HG02763 (cell line): Measurements from ENCODE around the gene LRRC10B.

Source experiments
- ATAC-seq: cut with Tn5 transposase; IDR thresholded peaks from one replicate; pipeline ENCODE4 v1.9.1; 2021; ENCODE audit warnings: mild to moderate bottlenecking, moderate library complexity; ENCODE audit not compliant: unreplicated experiment

Gene LRRC10B

DNA sequence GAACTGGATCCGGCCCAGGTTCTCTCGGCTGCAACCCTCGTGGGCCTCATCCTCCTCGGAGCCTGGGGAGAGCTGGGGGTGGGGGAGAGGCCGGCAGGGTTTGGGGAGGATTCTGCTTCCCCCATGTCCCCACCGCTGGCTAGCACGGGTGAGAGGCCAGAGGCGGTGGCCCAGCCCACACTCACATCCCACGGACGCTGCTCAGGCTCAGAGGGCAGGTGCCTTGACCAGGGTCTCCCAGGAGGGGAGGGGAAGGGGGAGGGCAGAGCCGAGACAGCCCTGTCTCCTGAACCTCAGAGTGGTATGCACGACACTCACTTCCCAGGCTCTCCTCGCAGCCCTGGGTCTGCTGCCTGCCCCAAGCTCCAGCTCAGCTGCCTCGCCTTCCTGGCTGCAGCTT is 19.6 kb downstream of the LRRC10B start:
- ATAC-seq = no peak

DNA sequence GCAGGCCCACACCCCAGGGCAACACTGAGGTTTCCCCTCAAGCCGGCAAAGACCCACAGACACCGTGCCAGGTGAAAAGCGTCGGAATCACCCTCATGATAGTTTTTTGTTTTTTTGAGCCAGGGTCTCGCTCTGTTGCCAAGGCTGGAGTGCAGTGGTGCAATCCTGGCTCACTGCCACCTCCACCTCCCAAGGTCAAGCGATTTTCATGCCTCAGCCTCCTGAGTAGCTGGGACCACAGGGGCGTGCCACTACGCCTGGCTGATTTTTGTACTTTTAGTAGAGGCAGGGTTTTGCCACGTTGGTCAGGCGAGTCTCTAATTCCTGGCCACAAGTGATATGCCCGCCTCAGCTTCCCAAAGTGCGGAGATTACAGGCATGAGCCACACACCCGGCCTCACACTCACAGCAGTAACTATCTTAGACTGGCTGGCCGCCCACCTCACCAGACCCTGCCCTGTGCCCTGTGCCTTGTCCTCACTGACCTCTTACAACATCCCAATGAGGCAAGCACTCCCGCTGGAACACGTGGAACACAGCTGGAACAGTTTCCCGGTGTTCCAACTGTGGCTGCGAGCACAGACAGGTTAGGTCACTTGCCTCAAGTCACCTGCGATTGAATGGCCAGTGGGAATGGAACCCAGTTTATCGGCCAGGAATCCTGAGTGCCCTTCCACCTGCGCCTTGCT is 21.1 kb downstream of the LRRC10B start:
- ATAC-seq = no peak

DNA sequence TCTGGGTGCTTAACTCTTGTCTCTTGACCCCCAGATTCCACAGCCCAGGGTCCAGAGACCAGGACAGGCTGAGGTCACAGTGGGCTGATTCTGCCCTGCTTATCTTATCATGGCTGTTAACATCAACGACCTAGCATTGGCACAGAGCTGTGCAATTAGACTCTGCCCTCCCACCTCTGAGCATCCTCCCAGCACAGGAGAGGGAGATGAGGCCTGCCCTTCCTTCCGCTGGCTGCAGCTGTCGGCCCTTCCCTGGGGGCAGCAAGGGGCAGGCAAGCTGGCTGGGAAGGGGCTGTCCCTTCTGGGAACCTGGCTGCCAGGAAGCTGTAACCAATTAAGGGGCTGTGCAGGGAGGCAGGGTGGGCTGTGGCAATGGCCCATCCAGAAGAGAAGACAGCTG is 22.5 kb downstream of the LRRC10B start:
- ATAC-seq = no peak

GRCh38 chr11:61532134-61533038 is 23.8 kb downstream of the LRRC10B start:
- no peak for ATAC-seq

DNA sequence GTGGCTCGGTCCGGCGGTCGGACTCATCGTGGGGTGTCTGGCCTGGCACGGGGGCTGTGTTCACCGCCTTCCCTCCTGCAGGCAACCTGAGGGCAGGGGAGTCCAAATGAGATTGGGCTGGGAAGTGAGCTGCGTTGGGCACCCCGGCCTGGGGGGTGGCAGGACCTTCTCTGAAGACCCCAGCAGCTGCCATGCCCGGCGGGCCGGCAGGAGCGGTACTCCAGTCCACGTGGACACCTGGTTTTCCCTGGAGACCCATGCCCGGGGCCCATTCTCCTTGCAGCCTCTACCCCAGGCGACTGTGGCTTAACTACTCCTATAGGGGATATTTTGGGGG is 24.5 kb downstream of the LRRC10B start:
- no peak for ATAC-seq

DNA sequence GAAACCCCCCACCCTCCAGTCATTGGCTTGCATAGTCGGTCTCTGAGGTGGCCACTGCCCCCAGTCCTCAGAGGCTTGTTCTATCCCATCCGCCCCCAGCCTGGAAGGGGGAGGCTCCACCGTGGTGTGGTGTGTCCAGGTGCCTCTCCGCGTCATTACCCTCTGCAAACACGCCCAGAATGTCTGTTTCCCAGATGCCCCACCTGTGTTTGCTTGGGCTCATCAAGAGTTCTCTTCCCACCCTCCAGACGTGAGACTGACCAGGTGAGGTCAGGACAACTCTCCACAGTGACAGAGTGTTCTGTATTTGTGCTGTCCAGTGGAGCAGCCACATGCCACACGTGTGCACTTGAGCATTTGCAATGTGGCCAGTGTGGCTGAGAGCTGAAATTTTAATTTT is 24.9 kb downstream of the LRRC10B start:
- no peak for ATAC-seq

- ATAC-seq = no peak
Measured at GRCh38 chr11:61534025-61534932, 25.7 kb downstream of the LRRC10B start.

DNA sequence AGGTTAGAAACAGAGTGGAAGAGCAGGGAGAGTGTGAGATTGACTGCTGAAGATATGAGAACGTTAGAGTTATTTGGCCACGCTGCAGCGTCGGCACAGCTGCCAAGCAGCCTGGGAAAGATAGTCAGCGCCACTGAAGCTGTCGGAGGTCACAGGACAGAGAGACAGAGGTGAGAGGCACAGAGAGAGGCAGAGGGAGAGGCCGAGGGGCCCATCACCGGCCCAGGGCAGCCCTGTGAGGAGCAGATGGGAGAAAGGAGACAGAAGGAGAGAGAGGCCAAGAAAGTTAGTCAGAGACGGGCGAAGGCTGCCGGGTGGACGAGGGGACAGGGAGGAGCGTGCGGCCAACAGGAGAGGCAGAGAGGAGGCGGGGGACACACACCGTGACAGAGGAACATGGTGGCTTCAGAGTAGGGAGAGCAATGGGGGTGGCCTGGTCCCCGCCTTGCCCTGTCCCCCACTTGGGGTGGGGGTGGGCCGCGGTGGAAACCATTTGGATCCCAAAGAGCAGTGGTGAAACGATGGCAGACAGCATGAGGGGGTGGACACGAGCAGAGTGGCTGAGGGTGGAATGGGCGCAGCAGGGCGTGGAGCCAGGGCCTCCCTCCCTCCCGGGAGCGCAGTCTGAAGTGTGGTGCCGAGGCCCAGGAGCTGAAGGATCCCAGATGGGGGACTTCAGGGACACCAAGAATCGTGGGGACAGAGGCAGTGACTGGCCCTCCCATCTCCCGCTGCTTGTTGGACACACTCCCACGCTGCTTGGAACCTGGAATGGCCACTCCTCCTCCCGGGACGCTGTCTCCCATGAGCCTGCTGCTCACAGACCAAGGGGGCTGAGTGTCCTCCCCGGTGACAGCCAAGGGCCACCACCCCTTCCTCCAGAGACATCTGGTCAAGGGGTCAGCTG is 26.6 kb downstream of the LRRC10B start:
- ATAC-seq = no peak

- no peak for ATAC-seq
Measured at GRCh38 chr11:61535998-61536675, 27.6 kb downstream of the LRRC10B start.

DNA sequence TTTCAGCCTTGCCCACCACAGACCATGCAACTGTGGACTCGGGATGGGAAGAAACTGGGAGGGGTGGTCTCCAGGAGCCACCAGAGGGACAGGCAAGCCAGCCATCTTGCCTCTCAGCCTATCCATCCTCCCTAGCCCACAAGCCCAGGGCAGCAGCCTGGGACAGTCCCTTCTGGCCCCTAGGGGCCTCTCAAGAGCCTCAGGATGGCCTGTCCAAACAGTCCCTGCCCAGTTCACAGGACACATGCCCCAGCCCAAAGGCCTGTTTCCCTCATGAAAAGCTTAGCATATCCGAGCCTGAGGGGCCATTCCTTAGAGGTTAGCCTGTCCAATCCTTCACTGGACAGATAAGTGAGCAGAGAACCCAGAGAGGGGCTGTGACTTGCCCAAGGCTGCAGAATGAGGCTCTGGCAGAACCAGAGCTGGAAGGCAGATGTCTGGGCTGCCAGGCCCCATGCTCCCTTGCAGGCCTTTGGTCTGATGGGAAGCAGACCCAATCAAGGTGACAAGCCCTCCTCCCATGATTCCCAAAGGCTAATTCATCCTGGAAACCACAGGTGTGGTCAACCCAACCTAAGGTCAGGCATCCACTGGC is 28.2 kb downstream of the LRRC10B start:
- no peak for ATAC-seq

- ATAC-seq = no peak
Measured at GRCh38 chr11:61537326-61537725, 28.8 kb downstream of the LRRC10B start.

DNA sequence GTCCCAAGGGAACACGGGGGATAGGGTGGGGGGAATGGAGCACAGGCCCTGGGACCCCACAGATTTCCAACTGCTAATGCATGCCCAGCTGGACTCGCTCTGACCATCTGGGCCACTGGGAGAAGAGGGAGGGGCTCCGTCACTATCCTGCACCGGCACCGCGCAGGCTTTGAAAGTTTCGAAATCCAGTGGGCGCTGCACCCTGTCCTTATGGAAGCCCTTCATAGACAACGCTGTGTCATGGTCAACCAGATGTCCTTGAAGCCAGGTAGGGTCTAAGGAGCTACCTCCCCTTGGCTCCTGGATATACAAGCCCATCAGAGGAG is 30.1 kb downstream of the LRRC10B start:
- ATAC-seq = no peak

GRCh38 chr11:61539006-61539405 is 30.5 kb downstream of the LRRC10B start:
- no peak for ATAC-seq

- ATAC-seq = no peak
Measured at GRCh38 chr11:61539831-61540357, 31.3 kb downstream of the LRRC10B start.

DNA sequence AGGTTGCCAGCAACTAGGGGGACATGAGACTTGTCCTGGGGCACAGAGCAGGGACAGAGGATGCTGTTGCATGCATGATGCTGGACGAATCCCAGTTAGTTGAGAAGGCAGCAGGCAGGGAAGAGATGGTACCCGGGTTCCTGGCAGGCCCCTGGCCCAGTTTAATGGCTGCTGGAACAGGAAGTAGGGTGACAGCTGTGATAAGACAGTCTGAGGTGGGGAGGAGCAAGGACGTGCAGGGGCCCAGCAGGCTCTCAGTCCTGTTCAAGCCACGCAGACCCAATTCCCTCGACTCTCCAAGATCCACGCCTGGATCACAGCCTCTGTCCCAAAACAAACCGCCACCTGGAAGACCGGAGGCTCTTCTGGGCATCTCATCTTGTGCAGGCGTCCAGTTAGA is 32.0 kb downstream of the LRRC10B start:
- ATAC-seq = no peak

DNA sequence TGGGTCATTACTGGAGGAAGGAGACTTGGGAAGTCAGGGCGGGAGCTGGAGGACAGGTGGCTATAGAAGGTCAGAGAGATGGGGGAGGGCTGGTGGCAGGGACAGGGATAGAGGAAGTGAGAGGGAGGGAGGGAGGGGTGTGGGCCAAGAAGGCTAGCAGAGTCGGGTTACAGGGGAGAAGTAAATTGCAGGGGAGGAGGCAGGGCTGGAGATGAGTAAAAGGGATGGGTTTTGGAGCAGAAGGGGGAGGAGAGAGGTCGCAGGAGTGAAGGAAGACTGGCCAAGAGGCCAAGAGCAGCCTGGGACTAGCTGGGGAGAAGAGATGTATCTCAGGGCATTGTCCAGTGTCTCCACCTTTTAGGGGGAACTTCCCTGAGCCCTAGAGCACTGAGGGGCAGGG is 33.0 kb downstream of the LRRC10B start:
- ATAC-seq = no peak

DNA sequence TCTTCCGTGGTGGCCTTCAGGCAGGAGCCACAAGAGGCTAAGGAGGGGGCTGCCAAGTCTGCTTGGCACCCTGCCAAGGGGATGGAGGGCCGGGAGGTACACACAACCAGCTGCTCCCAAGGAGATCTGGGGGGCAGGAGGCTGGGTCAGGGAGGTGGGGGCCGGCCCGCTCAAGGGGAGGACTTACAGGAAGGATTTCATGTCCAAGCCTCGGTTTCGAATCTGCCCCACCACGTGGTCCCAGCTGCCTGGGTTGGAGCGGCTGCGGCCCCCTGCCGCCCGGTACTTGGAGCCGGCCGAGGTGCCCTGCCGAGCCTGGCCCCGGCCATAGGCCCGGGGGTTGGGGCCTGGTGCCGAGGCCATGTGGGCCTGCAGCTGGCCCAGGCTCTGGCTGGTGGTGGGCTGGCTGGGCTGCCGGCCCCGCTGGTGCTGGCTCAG is 33.5 kb downstream of the LRRC10B start:
- no peak for ATAC-seq

GRCh38 chr11:61542705-61543104 is 34.2 kb downstream of the LRRC10B start:
- no peak for ATAC-seq

DNA sequence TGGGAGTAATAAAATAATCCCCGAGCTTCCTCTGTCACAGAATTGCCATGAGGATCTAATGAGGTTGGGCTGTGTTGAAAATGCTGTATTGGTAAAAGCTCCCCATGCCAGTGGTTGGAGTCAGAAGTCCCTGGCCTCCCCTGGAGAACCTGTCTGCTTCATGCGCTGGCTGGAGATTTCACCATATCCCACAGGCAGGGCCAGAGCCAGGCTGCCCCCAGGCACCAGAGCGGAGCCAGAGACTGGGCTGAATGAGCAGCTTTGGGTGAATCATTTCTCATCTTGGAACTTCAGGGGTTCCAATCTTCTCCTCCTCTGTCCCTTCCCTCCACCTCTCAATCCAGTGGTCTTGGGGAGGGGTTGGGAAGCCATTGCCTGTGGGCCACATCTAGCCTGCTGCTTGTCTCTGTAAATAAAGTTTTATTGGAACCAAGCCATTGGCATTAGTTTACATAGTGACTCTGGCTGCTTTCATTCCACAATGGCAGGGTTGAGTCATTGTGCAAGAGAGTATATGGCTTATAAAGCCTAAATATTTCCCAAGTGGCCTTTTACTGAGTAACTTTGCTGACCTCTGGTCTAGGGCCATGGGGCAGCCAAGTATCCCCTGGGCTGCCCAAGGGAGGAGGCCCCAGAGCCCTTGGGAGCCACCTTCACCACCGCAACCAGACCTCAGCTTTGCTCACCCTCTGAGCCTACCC is 35.2 kb downstream of the LRRC10B start:
- no peak for ATAC-seq
